Colonic mucosa (tissue), 4 donors: ENCODE results near the gene RSPH10B. TPM values are rescaled to one million over a fixed set of nuclear protein-coding genes. Genes with fewer than 3 reads are reported as not detected.
"Not testable (repeated sequence)": the region's sequence is repeated elsewhere in the genome, so short reads cannot be mapped to it uniquely, and the experiment has no call there.

Experiments used
- DNase-seq: peaks from one replicate; pipeline ENCODE4 v3.0.0-alpha.2; 2020
- H3K27ac ChIP-seq: fragments of 200-600 bp; one replicate; pipeline ENCODE4 v1.8.0; 2021
- H3K27me3 ChIP-seq: fragments of 200-600 bp; one replicate; pipeline ENCODE4 v1.8.0; 2021
- H3K36me3 ChIP-seq: fragments of 200-600 bp; one replicate; pipeline ENCODE4 v1.8.0; 2021
- H3K4me1 ChIP-seq: fragments of 200-600 bp; one replicate; pipeline ENCODE4 v1.8.0; 2021; ENCODE audit warnings: mild to moderate bottlenecking
- H3K4me3 ChIP-seq: fragments of 200-600 bp; one replicate; pipeline ENCODE4 v1.8.0; 2021
- H3K9ac ChIP-seq, 2 donors: one replicate each; pipeline ENCODE4 v1.7.0; 2013; ENCODE audit warnings: control low read depth in 2 of 2, low read depth in 2 of 2, low read length in 2 of 2
- H3K9me3 ChIP-seq: fragments of 200-600 bp; one replicate; pipeline ENCODE4 v1.8.0; 2021
- intact Hi-C: fragments of 100-400 bp; cut with DNase I; formaldehyde crosslinking; loops from one replicate; pipeline ENCODE4 v1.14.1; 2022
- total RNA-seq, 2 donors: library from RNA; stranded (reverse); fragmentation: NEBNext Ultra II Directional in 1 of 2; extraction: Animal tissue kit (Norgen Biotek cat#: 25700) in 1 of 2; gene quantifications; one replicate each; pipeline ENCODE4 v1.2.1, GENCODE V29; 2021
- TF ChIP-seq, protein P1 (sequence below): fragments of 200-600 bp; IDR thresholded peaks from one replicate; pipeline ENCODE4 v1.8.0; 2022; ENCODE audit warnings: antibody characterized with exemption, mild to moderate bottlenecking
- donor health status: healthy.
- donor health status: DM: no; HTN: no; CAD: no.
- donor health status: DM: no; HTN: no; CAD: no.

The RSPH10B gene
- total RNA-seq, 2 donors from 2014 or later: not detected

DNA sequence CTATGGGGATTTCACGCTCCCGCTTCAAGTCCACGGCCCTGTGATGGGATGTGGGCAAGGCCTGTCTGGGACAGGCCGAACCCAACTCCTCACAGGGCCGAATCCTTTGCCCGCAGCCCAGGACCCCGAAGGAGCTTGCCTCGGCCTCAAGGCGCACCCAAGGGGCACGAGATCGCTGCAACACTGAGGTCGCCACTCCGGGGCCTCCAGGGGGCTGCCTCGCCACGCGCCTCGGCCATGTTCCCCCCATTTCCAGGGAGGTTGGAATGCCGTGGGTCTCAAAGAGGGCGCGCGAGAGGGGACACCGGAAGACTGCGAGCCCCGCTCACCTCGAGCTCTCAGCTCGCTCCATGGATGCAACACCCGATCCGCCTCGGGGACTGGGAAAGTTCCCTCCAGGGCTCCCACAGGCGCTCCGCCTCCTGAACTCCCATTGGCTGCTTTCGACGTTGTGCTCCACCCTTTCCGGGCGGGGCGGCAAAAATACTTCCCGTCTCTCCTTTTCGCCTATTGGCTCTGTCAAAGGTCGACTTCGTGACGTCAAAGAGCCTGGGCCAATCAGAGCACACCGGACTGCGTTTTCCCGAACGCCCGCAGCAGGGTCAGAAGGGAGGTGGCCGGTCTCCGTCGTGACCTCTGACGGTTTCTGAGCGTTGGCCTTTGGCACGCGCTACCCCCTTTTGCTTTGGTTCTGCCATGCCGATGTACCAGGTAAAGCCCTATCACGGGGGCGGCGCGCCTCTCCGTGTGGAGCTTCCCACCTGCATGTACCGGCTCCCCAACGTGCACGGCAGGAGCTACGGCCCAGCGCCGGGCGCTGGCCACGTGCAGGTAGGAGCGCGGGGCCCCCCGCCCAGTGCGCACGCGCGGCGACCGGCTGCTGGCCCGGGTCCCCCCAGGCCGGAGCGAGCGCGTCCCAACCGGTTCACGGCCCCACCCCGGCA lies 38.5 kb upstream of the RSPH10B start, which contains the start of the genes AIMP2 and PMS2:
AIMP2 (plus strand) TSS at position 605 of the 944 bp plus-strand sequence; CDS start at position 697, 92 bp downstream.
PMS2 (minus strand) TSS at position 382 of the 944 bp plus-strand sequence; CDS start at position 352, 30 bp downstream.
- no peaks in the 10 kb centered on the region for H3K9me3 ChIP-seq
- peak within 1 kb of the TSS; percentile 79 to 88 for H3K9ac ChIP-seq
- intact Hi-C loops: no loop called here
- TF ChIP-seq, protein P1, sequence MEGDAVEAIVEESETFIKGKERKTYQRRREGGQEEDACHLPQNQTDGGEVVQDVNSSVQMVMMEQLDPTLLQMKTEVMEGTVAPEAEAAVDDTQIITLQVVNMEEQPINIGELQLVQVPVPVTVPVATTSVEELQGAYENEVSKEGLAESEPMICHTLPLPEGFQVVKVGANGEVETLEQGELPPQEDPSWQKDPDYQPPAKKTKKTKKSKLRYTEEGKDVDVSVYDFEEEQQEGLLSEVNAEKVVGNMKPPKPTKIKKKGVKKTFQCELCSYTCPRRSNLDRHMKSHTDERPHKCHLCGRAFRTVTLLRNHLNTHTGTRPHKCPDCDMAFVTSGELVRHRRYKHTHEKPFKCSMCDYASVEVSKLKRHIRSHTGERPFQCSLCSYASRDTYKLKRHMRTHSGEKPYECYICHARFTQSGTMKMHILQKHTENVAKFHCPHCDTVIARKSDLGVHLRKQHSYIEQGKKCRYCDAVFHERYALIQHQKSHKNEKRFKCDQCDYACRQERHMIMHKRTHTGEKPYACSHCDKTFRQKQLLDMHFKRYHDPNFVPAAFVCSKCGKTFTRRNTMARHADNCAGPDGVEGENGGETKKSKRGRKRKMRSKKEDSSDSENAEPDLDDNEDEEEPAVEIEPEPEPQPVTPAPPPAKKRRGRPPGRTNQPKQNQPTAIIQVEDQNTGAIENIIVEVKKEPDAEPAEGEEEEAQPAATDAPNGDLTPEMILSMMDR: no peak
- H3K4me1 ChIP-seq: peaks cover 3% of the 10 kb centered on the region
- H3K36me3 ChIP-seq: no peaks in the 10 kb centered on the region
- peak within 1 kb of the TSS; percentile 79 for H3K27ac ChIP-seq
- peak; percentile 100 for DNase-seq
- no peaks in the 10 kb centered on the region for H3K27me3 ChIP-seq
- H3K4me3 ChIP-seq: peak within 1 kb of the TSS; percentile 57

DNA sequence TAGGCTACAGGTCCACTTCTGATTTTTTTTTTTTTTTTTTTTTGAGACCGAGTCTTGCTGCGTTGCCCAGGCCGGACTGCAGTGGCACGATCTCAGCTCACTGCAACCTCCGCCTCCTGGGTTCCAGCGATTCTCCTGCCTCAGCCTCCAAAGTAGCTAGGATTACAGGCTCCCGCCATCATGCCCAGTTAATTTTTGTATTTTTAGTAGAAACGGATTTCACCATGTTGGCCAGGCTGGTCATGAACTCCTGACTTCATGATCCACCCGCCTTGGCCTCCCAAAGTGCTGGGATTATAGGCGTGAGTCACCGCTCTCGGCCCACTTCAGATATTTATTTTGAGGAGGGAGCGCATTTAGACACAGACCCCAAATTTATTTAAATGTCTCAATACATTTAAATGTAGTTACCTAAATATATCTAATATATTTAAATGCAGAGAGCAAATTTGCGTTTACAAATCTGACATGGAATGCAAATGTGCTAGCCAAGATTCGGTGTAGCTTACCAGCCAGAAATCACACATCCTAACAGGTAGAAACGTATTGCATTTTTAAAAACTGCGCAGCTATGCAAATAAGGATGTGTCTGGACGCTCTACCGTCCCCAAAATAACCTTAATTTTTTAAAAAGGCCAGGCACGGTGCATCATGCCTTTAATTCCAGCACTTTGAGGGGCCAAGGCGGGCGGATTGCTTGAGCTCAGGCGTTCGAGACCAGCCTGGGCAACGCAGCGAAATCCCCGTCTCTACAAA lies 37.5 kb upstream of the RSPH10B start:
- H3K4me3 ChIP-seq: peak overlapping the region; percentile 57
- H3K36me3 ChIP-seq, H3K27me3 ChIP-seq, DNase-seq, H3K4me1 ChIP-seq, H3K9me3 ChIP-seq, intact Hi-C loops: not testable (repeated sequence)
- peak overlapping the region in 1 of 2 donors; percentile 77 for H3K9ac ChIP-seq
- H3K27ac ChIP-seq: peak overlapping the region; percentile 79

DNA sequence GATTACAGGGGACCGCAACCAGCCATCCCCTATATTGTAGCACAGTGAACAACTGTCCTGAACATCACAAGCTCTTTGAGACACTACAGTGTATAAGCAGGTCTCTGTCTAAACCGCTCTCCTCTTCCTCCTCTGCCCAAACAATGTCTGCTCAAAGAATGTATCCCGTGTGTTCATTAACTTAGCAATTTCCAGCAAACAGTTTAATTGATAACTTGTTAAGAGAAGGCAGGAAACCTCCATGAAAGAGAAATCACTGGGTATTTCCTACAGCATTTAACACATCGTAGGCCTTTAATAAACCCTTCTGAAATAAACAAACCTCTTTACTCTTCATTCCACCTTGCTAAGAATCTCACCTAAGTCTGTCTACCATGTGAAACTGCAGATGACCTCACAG lies 36.9 kb upstream of the RSPH10B start:
- no peaks in the 10 kb centered on the region for H3K36me3 ChIP-seq
- H3K4me3 ChIP-seq: no peak overlapping the region
- no peak overlapping the region for H3K27ac ChIP-seq
- DNase-seq: no peak
- no peak overlapping the region for H3K9ac ChIP-seq
- intact Hi-C loops: no loop called here
- no peaks in the 10 kb centered on the region for H3K9me3 ChIP-seq
- TF ChIP-seq, protein P1: no peak
- H3K4me1 ChIP-seq: peaks cover 3% of the 10 kb centered on the region
- no peaks in the 10 kb centered on the region for H3K27me3 ChIP-seq

DNA sequence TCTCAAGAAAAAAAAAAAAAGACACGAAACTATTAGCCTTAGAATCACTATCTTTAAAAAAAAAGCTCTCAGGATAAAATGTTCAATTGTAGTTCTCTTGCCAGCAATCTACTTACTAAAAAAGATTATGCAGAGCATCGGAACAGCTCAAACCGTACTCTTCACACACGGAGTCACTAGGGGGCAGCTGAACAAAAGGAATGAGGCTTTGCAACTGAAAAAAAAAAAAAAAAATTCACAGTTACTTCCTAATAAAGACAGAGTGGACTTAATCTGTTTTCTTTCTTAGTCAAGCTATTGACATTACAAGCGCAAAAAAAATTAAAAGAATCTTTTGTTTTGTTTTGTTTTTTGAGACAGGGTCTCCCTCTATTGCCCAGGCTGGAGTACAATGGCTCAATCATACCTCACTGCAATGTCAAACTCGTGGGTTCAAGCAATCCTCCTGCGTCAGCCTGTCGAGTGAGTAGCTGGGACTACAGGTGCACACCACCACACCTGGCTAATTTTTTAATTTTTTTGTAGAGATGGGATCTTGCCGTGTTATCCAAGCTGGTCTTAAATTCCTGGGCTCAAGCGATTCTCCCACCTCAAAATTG lies 26.8 kb upstream of the RSPH10B start:
- TF ChIP-seq, protein P1: peak; percentile 58
- intact Hi-C loops: loop anchor here (5.0 kb wide), 1 partner anchor 325 kb away; no protein-coding TSS in a partner anchor

DNA sequence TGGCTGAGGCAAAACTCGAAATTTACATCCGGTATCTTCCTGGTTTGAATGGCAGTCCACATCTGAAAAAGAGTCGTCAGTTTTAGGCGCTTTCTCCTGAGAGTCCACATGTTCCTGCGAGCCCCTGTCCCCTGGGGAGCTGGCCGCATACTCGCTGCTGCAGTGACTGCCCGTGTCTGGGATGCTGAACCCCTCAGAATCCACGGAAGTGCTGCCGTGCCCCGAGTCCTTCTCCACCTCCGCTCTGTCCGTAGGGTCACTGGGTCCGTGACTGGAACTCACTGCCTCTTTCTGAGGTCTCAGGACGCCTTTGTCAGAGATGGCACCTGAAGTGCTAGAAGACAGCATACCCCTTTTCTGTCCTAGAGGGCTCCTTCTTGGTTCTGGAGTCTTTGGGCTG lies 16.6 kb upstream of the RSPH10B start:
- H3K9me3 ChIP-seq, intact Hi-C loops, H3K4me1 ChIP-seq, H3K36me3 ChIP-seq, DNase-seq, H3K4me3 ChIP-seq, H3K9ac ChIP-seq, H3K27ac ChIP-seq, H3K27me3 ChIP-seq: not testable (repeated sequence)

More for the DNA sequence above, 26.8 kb upstream of the RSPH10B start:
- H3K9ac ChIP-seq: no peak overlapping the region
- H3K27ac ChIP-seq: no peak overlapping the region
- no peaks in the 10 kb centered on the region for H3K36me3 ChIP-seq
- no peaks in the 10 kb centered on the region for H3K4me1 ChIP-seq
- no peaks in the 10 kb centered on the region for H3K9me3 ChIP-seq
- no peak overlapping the region for H3K4me3 ChIP-seq
- DNase-seq: peak; percentile 53
- no peaks in the 10 kb centered on the region for H3K27me3 ChIP-seq

DNA sequence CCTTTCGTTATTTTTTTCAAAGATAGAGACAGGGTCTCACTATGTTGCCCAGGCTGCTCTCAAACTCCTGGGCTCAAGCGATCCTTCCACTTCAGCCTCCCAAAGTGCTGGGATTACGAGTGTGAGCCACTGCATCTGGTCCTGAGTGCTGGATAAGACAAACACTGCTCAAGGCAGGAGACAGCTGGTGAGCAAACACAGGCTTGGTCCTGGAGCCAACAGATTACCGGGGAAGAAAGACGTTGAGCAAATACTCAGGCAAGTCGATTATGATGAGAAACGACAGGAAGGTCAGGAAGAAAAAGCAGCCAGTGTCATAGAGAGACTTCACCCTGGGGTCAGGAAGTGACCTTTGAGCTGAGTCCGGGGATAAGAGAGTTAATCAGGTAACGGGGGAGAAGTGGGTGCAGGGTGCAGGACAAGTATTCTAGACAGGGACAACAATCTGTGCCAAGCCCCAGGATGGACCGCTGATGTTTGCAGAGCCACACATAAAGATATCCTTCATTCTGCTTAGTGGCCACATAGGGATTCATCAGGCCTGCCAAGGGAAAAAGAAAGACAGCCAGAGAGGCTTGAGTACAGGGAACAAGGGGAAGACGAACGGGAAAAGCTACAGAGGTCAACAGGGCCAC lies 9.3 kb upstream of the RSPH10B start:
- H3K27ac ChIP-seq, H3K36me3 ChIP-seq, H3K27me3 ChIP-seq, H3K9me3 ChIP-seq, intact Hi-C loops, H3K4me1 ChIP-seq, H3K4me3 ChIP-seq, DNase-seq, H3K9ac ChIP-seq: not testable (repeated sequence)

DNA sequence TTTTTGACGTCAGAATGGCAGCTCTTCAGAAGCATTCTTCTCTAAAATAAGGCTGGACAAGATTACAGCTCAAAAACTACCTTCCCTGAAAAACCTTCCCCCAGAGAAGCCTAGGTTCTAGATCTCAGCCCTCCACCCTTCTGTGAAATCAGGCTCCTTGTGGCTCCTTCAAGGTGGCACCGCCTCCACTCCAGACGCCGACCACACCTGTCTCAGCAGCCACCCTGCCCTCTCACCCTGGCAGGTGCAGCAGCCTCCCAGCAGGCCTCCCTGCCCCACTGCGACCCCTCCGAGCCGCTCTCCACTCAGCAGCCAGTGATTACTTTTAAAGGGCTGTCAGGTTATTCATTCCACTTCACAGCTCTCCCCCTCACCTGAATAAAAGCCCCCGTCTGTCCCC lies 3.1 kb upstream of the RSPH10B start:
- H3K27ac ChIP-seq, DNase-seq, intact Hi-C loops, H3K9ac ChIP-seq, H3K4me3 ChIP-seq, H3K4me1 ChIP-seq, H3K27me3 ChIP-seq, H3K9me3 ChIP-seq, H3K36me3 ChIP-seq: not testable (repeated sequence)

DNA sequence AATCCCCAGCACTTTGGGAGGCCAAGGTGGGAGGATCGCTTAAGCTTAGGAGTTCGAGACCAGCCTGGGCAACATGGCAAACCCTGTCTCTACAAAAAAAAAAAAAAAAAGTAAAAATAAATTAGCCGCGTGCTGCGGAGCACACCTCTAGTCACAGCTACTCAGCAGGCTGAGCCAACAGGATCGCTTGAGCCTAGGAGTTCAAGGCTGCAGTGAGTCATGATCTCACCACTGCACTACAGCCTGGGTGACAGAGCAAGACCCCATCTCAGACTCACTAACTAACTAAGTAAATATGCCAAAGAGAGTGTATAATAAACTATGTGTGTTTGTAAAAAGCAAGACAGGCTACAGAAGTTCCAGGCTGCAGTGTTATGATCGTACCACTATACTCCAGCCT lies 6.7 kb downstream of the RSPH10B start:
- H3K9me3 ChIP-seq, DNase-seq, H3K27ac ChIP-seq, H3K4me1 ChIP-seq, intact Hi-C loops, H3K4me3 ChIP-seq, H3K36me3 ChIP-seq, H3K9ac ChIP-seq, H3K27me3 ChIP-seq: not testable (repeated sequence)

DNA sequence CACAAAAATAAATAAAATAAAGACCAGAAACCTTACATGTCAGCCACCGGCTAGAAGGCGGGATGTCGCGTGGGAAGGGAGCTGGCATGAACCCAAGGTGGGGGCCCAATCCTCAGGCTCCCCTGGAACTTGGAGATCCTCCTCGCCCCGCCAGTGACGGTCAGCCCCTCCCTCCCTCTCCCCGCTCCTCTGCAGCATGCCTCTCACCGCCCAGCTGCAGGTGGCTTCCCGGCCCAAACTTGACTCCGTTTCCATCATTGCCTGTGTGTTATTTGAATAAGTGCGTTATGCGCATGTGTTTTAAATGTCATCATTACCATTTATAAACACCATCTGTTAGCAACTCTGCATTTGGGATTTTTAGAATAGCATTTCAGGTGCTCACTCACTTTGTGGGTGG lies 7.3 kb downstream of the RSPH10B start:
- H3K4me1 ChIP-seq, DNase-seq, H3K9ac ChIP-seq, intact Hi-C loops, H3K36me3 ChIP-seq, H3K27ac ChIP-seq, H3K4me3 ChIP-seq, H3K27me3 ChIP-seq, H3K9me3 ChIP-seq: not testable (repeated sequence)
